ENCODE results near the gene MCM8.

- TF ChIP-seq CTCF (IDR thresholded peaks at IDR 0.05; ENCODE audit: low read length) = no peak
- no peak for TF ChIP-seq EZH2 (optimal IDR thresholded peaks at IDR 0.05; ENCODE audit: low read depth, low read length)
- no peak for TF ChIP-seq EZH2phosphoT487 (IDR thresholded peaks at IDR 0.05; ENCODE audit: low read length)
Measured at GRCh38 chr20:5918856-5919625, 31.4 kb upstream of the MCM8 start.
